Liver (tissue), 3 donors: ENCODE data around the gene MERTK.

Source experiments
- ATF3 ChIP-seq: IDR thresholded peaks from 2 replicates; pipeline ENCODE4 v1.6.1; 2016; ENCODE audit warnings: antibody characterized with exemption
- CTCF ChIP-seq: fragments of 150-350 bp; IDR thresholded peaks from 2 replicates; pipeline ENCODE4 v1.5.1; 2017; ENCODE audit warnings: improper control_type of control experiment, low read depth, low read length; ENCODE audit not compliant: missing input control
- FOXA2 ChIP-seq: IDR thresholded peaks from 2 replicates; pipeline ENCODE4 v1.6.1; 2016; ENCODE audit warnings: antibody characterized with exemption
- GABPA ChIP-seq, 2 donors: IDR thresholded peaks in 1 of 2; conservative IDR thresholded peaks in 1 of 2; 2 replicates each; pipeline ENCODE4 v1.6.1; 2016; ENCODE audit warnings: antibody characterized with exemption in 2 of 2, mild to moderate bottlenecking in 1 of 2, moderate library complexity in 1 of 2
- NR2F2 ChIP-seq: IDR thresholded peaks from 2 replicates; pipeline ENCODE4 v1.6.1; 2016; ENCODE audit warnings: antibody characterized with exemption
- RAD21 ChIP-seq, 2 donors: IDR thresholded peaks; 2 replicates each; pipeline ENCODE4 v1.6.1; 2016; ENCODE audit warnings: antibody characterized with exemption in 2 of 2, mild to moderate bottlenecking in 2 of 2
- SP1 ChIP-seq: IDR thresholded peaks from 2 replicates; pipeline ENCODE4 v1.6.1; 2018; ENCODE audit warnings: antibody characterized with exemption, mild to moderate bottlenecking
- TAF1 ChIP-seq: conservative IDR thresholded peaks from 2 replicates; pipeline ENCODE4 v1.6.1; 2016; ENCODE audit warnings: antibody characterized with exemption, mild to moderate bottlenecking
- YY1 ChIP-seq: IDR thresholded peaks from 2 replicates; pipeline ENCODE4 v1.6.1; 2016; ENCODE audit warnings: antibody characterized with exemption, mild to moderate bottlenecking
- ZBTB33 ChIP-seq: IDR thresholded peaks from 2 replicates; pipeline ENCODE4 v1.6.1; 2016; ENCODE audit warnings: antibody characterized with exemption
- donor health status: healthy.
- donor health status: healthy.

- TF ChIP-seq CTCF: no peak
- TF ChIP-seq RAD21 (IDR thresholded peaks at IDR 0.05): no peak
- no peak for TF ChIP-seq FOXA2
- TF ChIP-seq SP1: no peak
- no peak for TF ChIP-seq NR2F2
- no peak for TF ChIP-seq ATF3
- no peak for TF ChIP-seq GABPA (IDR thresholded peaks at IDR 0.05 in 1 of 2, conservative IDR thresholded peaks at IDR 0.05 in 1 of 2)
- TF ChIP-seq TAF1: no peak
- TF ChIP-seq ZBTB33: no peak
- no peak for TF ChIP-seq YY1
These were observed 179.4 kb downstream of the MERTK start for GRCh38 chr2:112077814-112078213.
